Osteoblast (primary cell): ENCODE data around the gene SPRR2E. TPM values are rescaled to one million over a fixed set of nuclear protein-coding genes. Genes with fewer than 3 reads are reported as not detected.
"Not testable (repeated sequence)": the region's sequence is repeated elsewhere in the genome, so short reads cannot be mapped to it uniquely, and the experiment has no call there.

ENCODE experiments used
- DNase-seq: peaks from one replicate; pipeline ENCODE4 v3.0.0; 2011; ENCODE audit warnings: low spot score, mixed read lengths; ENCODE audit not compliant: insufficient read length; ENCODE audit errors: missing footprints
- H2AFZ ChIP-seq: 2 replicates; pipeline ENCODE4 v1.6.0; 2011; ENCODE audit warnings: mild to moderate bottlenecking, low read length
- H3K27ac ChIP-seq: 2 replicates; pipeline ENCODE4 v1.5.1; 2011; ENCODE audit warnings: mild to moderate bottlenecking, low read depth, low read length, moderate library complexity
- H3K27me3 ChIP-seq: 2 replicates; pipeline ENCODE4 v1.6.0; 2012; ENCODE audit warnings: mild to moderate bottlenecking, control low read depth, inconsistent platforms, low read length, moderate library complexity; ENCODE audit not compliant: insufficient read depth
- H3K36me3 ChIP-seq: 2 replicates; pipeline ENCODE4 v1.5.1; 2011; ENCODE audit warnings: mild to moderate bottlenecking, low read length, control low read depth, moderate library complexity; ENCODE audit not compliant: insufficient read depth
- H3K4me1 ChIP-seq: 2 replicates; pipeline ENCODE4 v1.5.1; 2011; ENCODE audit warnings: mild to moderate bottlenecking, low read length, control low read depth, moderate library complexity; ENCODE audit not compliant: insufficient read depth
- H3K4me2 ChIP-seq: 2 replicates; pipeline ENCODE4 v1.6.0; 2011; ENCODE audit warnings: mild to moderate bottlenecking, low read length; ENCODE audit not compliant: insufficient read depth
- H3K4me3 ChIP-seq: fragments of 200-600 bp; sonication (generic); 3 replicates; pipeline ENCODE4 v1.5.1; 2012; ENCODE audit warnings: mild to moderate bottlenecking, low read length, inconsistent platforms; ENCODE audit not compliant: insufficient read depth
- H3K79me2 ChIP-seq: 2 replicates; pipeline ENCODE4 v1.6.0; 2012; ENCODE audit warnings: mild to moderate bottlenecking, low read length, control low read depth, inconsistent platforms; ENCODE audit not compliant: insufficient read depth
- H3K9me3 ChIP-seq: 2 replicates; pipeline ENCODE4 v1.5.1; 2011; ENCODE audit warnings: low read depth, low read length, control low read depth
- H4K20me1 ChIP-seq: 2 replicates; pipeline ENCODE4 v1.6.0; 2012; ENCODE audit warnings: mild to moderate bottlenecking, low read length, control low read depth; ENCODE audit not compliant: insufficient read depth
- total RNA-seq: library from RNA; depleted of rRNA; stranded (reverse); fragments of >200 nt; gene quantifications from 2 replicates; pipeline ENCODE4 v1.2.3, GENCODE V29; 2012
- TF ChIP-seq, protein P1 (sequence below): IDR thresholded peaks from 2 replicates; pipeline ENCODE4 v1.5.1; 2011; ENCODE audit warnings: mild to moderate bottlenecking, low read depth, low read length, moderate library complexity; ENCODE audit errors: extremely low read depth

SPRR2E gene
- total RNA-seq, 1 donor, result not detected

DNA sequence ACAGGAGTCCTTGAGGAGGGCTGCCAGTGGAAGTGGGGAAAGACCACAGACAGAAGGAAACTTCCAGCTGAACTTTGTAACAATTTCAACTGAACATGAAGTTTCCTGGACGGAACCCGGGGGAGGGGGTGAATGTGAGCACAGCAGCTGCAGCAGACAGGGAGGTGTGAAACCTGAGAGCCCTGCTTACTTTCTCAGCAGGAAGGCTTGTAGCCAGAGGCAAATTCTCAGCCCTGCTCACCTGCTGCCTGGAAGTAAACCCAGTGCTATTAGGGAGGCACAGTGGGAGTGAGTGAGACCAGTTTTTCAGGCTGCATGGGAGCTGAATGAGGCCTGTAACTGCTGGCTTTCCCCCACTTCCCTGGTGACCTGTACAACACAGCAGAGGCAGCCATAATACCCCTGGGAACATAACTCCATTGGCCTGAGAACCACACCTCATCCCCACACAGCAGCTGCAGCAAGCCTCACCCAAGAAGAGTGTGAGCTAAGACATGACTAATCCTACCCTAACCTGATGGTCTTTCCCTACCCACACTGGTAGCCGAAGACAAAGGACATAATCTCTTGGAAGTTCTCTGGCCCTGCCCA, 28.6 kb upstream of the SPRR2E start:
- no peak overlapping the region for H3K4me3 ChIP-seq
- H3K4me1 ChIP-seq, result no peaks in the 10 kb centered on the region
- no peaks in the 10 kb centered on the region for H3K36me3 ChIP-seq
- no peaks in the 10 kb centered on the region for H3K27me3 ChIP-seq
- H4K20me1 ChIP-seq, result no peaks in the 10 kb centered on the region
- TF ChIP-seq, protein P1, sequence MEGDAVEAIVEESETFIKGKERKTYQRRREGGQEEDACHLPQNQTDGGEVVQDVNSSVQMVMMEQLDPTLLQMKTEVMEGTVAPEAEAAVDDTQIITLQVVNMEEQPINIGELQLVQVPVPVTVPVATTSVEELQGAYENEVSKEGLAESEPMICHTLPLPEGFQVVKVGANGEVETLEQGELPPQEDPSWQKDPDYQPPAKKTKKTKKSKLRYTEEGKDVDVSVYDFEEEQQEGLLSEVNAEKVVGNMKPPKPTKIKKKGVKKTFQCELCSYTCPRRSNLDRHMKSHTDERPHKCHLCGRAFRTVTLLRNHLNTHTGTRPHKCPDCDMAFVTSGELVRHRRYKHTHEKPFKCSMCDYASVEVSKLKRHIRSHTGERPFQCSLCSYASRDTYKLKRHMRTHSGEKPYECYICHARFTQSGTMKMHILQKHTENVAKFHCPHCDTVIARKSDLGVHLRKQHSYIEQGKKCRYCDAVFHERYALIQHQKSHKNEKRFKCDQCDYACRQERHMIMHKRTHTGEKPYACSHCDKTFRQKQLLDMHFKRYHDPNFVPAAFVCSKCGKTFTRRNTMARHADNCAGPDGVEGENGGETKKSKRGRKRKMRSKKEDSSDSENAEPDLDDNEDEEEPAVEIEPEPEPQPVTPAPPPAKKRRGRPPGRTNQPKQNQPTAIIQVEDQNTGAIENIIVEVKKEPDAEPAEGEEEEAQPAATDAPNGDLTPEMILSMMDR, result no peak
- DNase-seq, result no peak
- H3K4me2 ChIP-seq, result no peak overlapping the region
- no peaks in the 10 kb centered on the region for H3K79me2 ChIP-seq
- H3K27ac ChIP-seq, result no peak overlapping the region
- no peak overlapping the region for H2AFZ ChIP-seq
- no peaks in the 10 kb centered on the region for H3K9me3 ChIP-seq

DNA sequence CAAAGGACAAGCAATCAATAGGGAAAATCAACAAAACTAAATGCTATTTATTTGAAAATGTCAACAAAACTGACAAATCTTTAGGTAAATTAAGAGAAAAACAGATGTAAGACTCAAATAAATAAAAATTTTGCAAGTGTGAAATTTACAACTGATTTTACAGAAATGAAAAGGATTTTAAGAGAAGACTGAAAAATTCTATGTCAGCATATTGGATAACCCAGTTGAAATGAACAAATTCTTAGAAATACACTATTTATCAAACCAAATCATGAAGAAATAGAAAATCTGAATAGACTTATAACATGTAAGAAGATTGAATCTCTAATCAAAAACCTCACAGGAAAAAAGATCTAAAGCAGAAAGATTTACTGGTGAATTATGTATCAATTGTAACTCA, 26.6 kb upstream of the SPRR2E start:
- no peaks in the 10 kb centered on the region for H3K9me3 ChIP-seq
- no peak overlapping the region for H2AFZ ChIP-seq
- no peak overlapping the region for H3K27ac ChIP-seq
- DNase-seq, result no peak
- H3K79me2 ChIP-seq, result no peaks in the 10 kb centered on the region
- no peaks in the 10 kb centered on the region for H4K20me1 ChIP-seq
- TF ChIP-seq, protein P1, result no peak
- no peak overlapping the region for H3K4me2 ChIP-seq
- no peaks in the 10 kb centered on the region for H3K36me3 ChIP-seq
- H3K27me3 ChIP-seq, result no peaks in the 10 kb centered on the region
- no peak overlapping the region for H3K4me3 ChIP-seq
- H3K4me1 ChIP-seq, result no peaks in the 10 kb centered on the region

DNA sequence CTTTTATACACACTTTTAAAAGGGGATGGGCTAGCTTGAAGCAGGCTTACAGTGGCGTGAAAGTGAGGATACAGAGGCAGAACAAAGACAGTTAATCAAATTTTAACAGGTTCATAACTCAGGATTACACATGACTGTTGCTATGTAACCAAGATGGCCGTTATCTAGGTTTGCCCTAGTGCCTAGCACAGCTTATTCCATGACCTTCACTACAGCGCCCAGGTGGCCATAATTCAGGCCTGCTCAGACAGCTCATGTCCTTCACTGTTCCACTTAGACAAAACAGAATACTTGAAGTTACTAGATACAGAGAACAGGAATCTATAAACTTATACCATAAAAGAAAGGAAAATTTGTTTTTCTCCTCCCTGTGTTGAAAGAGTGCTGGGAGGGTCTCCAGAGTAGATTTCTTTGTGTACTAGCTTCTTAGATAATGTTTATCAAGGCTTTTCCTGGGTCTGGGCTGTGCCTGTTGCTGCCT, 25.2 kb upstream of the SPRR2E start:
- DNase-seq, result no peak
- Histone ChIP-seq H3K4me3 (no peak overlapping the region), H3K27ac (no peak overlapping the region), H2AFZ (no peak overlapping the region), H3K27me3 (no peaks in the 10 kb centered on the region), H3K4me2 (no peak overlapping the region), H3K9me3 (no peaks in the 10 kb centered on the region), H3K36me3 (no peaks in the 10 kb centered on the region), H3K79me2 (no peaks in the 10 kb centered on the region), H4K20me1 (no peaks in the 10 kb centered on the region), H3K4me1 (no peaks in the 10 kb centered on the region)
- TF ChIP-seq, protein P1, result no peak

DNA sequence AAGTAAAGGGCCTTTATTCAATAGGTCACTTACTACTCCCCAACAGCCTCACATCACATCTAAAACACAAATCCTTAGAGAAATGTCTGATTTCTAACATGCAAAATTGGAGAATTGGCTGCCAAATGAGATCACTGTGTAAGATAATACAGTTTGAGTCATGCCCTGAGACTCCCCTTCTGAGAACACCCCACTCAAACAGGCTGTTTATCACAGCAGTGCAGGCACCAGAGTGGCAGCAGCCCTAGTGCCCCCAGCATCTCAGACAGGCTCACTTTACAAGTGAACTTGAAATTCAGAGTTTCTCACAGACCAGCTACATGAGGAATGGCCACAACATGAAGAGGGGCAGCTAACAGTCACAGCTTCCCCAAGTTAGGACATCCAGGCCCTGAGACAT, 20.9 kb upstream of the SPRR2E start:
- not testable (repeated sequence) for H3K27ac ChIP-seq, H4K20me1 ChIP-seq, DNase-seq, H3K9me3 ChIP-seq, H3K36me3 ChIP-seq, H3K27me3 ChIP-seq, H3K4me3 ChIP-seq, H2AFZ ChIP-seq, H3K79me2 ChIP-seq, H3K4me2 ChIP-seq, H3K4me1 ChIP-seq
